Stimulated activated CD8-positive, alpha-beta memory T cell treated with anti-CD3 and anti-CD28 coated beads, Interleukin-4, amount 100 ng/mL, for 24 hours (primary cell): Measurements from ENCODE around the gene CD7.

ENCODE experiments used
- DNase-seq: peaks from one replicate; pipeline ENCODE4 v3.0.0-alpha.2; 2020; ENCODE audit warnings: low read depth

CD7 gene

DNA sequence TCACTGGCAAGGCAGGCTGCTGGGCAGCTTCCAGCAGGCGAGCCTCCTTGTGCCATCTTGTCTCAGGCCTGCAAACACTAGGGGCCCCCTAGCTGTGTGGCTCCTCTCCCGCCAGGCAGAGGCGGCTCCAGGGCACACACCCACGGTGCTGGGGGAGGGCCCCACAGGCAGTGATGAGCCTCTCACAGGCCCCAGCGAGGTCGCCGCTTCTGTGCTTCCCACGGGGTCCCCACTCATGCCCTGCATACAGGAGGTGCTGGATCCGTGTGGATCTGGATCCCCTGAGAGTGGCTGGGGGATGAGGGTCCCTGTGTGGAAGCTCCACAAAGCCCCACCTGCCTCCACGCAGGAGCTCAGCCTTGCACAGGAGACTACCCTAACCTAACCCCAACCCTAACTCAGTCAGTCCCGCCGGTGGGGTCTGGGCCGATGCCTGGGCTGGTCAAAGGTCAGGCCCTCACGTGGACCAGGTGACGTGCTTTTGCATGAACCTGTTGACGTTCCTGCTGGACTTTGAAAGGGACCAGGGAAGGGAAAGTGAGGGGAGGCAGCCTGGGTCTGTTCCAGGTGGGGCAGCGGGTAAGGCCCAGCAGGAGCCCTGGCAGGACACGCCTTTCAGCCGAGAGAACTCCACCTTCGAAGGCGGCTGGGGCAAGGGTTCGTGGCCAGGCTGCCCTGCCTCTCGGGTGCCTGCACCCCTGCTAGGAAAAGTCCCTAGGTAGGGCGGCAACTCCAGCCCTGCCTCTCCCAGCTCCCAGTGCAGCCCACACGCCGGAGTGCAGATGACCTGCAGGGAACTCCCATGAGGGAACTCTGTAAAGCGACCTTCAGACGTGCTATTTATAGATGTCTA, 11.0 kb upstream of the CD7 start:
- DNase-seq: no peak

DNA sequence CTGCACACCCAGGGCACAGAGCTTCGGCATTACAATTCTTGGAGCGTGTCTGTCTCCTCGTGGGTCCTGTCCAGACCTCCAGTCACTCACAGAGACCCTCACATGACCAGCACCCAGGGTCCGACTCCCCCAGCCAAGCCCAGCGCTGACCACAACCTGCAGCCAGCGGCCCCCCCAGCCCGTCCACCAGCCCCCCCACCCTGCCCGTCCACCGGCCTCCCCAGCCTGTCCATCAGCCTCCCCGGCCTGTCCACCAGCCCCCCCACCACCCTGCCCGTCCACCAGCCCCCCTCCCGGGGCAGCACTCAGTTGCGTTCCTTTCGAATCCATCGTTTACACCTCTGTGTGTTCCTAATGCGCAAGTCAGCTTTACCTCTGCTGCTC, 10.3 kb upstream of the CD7 start:
- DNase-seq: no peak

DNA sequence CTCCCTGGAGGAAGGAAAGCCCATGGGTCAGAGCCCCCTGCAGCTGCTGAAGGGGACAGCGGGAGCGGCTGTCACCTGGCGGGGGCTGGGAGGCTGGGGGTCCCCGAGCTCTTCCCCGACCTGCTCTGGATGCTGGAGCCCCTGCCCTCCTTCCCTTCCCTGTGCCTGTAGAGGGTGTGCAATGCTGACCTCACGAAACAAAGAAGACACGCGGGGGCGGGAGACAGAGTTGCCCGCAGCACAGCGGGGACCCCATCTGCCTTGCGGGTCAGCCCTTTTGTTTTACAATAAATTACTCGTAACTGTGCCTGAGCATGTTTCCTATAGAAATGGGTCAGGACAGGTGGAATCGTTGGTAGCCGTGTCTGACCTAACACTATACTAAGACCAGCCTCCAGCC, 9.9 kb upstream of the CD7 start:
- no peak for DNase-seq

DNA sequence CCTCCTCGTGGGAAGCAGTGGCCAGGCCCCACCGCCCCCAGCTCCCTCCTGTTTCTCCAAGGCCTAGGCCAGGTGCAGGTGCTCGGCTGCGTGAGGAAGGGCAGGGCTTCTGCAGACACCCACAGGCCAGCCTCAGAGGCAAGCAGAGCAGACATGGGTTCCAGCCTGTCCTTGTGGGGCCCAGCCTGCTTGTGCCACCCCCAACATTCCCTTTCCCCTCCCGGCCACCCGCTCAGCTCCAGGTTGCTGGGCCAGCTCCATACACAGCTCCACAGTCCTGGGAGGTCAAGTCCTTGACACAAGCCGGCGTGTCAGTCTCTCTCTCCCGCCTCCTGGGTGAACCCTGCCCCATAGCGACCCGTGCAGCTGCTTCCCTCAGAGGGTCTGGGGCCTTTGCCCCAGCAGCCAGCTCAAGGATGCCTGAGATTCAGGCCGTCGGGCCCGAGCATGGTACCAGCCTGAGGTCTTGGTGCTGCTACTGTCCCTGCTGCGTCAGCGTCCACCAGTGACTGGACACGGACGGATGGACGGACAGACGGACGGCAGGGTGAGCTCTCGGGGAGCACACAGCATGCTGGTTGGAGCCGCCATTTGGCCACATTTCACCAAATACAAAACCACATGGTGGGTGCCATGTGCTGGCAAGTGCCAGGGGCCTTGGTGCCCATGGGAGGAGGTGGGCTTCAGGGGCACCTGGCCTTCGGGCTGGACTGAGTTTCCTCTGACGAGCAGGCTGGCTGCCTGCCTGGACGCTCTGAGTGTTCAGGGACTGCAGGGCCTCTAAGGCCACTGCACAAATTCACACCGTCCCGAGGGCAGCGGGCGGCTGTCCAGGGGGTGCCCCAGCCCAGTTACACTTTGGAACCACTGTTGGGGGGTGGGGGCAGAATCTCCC, 8.1 kb upstream of the CD7 start:
- DNase-seq: no peak

DNA sequence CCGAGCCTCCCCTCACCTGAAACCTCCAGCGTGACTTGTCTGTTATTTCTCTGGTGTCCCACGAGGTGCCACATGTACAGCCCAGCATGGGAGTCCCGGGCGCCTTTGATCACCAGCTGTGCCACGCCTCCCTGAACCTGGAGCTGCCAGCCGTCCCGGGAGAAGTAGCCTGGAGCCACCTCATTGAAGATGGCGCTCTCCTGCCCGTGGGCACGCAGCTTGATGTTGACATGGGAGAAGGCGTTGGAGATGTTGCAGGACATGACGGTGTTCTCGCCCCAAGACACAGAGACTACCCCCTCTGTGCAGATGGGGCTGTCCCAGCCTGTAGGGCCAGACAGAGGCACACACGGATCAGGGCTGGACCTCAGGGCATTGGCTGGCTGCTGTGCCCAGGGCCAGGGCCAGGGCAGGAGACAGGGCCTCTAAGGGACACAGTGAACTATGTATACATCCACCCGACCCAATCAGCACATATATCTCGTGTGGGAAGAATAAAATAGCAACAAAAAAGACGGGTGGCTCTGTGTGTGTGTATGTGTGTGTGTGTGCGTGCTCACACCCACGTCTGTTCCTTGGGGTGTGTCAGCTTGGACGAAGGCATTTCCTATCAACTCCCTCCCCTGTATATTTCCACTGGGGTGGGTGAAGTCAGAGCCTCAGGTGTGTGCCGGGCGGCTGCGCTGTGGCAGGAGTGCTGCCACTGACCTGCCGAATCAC, 7.3 kb upstream of the CD7 start:
- DNase-seq: no peak

DNA sequence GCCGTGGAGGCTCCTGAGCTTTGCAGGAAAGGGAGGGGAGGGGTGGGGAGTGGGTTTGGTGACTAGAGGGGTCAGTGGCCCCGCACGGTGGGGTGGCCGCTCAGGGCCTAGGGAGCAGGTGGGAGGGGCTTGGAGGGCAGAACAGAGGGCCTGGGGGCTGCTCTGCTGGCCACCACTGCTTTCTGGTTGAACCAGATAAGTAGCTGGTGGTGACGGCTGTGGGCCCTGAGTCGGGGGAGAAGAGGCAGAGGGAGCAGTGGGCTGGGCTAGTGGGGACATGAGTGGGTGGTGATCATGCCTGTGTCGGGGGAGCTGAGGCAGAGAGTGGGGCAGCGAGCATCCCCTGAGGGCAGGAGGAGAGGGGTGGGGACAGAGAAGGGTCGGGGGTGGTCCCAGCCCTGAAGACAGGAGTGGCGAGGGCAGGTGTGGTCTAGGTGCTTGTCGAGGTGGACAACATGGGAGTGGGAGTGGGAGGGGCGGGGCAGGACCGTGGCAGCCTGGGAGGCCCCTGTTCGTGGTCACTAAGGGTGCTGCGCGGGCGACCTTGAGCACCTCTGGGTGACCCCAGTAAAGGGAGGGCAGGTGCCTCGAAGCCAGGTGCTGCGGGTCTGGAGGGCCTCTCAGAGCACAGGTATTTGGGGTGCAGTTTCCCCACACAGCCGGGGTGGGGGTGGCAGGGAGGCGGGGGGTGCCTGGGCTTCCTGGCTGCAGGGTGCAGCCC, 6.3 kb upstream of the CD7 start:
- DNase-seq: no peak

DNA sequence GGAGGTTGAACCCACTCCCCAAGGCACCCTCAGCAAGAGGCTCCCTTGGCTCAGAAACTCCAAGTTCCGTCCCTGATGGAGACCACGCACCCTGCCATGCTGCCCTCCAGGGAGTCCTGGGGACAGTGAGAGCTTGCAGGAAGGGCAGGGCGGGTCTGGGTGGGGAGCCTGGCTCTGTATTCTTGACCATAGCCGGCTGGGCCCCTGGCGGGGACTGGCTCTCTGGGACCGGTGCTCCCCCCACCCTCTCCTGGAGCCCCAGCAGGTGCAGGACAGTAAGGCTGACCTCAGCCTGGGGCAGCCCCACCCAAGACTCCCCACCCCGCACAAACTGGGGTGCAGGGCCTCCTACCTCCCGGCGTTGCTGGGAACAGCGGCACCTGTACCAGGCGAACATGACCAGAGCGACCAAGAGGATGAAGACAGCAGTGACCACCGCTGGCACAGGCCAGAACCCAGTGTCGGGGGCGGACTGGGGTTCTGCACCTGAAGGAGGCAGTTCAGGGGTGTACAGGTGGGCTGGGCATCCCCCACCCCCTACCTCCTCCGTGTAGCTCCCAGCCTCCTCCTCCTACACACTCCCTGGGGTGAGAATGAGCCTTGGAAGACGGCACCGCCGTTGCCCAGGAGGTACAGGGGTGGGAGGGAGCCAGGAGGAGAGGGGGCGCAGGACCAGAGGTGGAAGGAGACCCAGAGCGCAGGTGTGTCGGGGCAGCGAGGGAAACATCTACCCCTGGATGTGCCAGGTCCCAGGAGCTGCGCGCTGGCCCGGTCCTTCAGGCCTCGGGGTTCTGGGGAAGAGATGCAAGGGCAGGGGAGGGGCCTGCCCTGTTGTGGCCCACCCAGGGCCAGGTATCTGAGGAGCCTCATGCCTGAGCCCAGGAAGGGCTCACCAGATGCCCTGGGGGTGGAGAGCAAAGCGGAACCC, 5.4 kb upstream of the CD7 start:
- no peak for DNase-seq

DNA sequence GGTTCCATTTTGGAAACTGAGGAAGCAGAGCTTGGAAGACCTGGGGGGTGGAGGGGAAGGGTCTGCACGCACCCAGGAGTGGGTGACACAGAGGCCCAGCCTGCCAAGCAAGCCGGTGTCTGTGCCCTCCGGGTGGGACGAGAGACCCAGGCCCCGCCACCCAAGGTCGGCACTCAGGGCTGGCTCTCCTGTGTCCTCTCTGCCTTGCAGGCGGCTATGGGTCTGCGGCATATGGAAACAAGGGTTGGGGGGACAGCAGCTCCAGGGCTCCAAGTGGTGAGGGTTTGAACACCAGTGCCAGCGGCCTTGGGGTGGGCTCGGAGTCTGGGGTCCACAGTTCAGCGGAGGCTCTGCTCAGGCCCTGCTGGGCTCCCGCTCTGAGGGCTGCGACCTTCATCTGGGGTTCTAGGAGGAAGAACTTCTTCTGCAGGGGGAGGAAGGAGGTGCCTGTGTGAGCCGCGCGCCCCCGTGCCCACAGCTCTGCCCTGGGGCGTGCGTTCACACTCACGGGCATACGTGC, 4.6 kb upstream of the CD7 start:
- DNase-seq: no peak

DNA sequence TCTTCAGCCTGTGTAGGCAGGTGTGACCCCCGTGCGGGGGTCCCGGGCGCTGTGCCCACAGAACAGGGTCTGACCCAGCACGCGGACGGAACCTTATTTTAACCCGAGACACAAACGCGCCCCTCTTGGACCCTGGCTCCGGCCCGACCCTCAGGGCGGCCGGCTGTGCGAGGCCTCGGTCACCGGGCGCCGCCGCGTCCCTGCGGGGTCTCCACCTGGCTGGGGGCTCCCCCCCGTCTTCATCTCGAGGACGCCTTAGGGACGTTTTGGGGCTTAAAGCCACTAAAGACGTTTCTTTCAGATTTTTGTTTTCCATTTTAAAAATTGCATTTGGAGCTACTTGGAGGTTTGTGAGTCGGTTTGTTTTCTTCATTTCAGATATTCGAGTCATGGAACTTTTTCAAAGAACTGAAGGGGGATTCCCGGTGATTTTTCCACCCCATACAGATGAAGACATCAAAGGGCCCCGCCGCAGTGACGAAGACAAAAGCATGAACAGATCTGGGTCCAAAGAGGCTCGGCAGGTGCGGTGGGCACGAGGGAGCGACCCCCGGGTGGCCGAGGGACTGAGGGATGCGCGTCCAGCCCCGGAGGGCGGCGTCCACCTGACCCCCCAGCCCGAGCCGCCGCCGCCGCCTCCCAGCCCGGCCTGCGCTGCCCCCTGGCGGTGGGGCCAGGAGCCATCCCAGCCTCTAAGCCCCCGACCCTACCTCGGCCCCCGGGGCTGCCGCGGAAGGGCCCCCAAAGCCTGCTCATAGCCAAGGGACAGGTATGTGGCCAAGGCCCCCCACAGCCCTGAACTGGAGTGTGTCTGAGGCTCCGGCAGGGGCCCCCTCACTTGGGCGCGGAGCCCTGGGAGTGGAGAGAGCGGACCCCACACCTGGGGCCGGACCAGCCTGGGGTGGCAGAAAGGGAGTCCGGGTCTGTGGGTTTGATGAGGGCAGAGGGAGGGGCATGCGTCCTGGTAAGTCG, 3.8 kb upstream of the CD7 start:
- peak; percentile 57 for DNase-seq

DNA sequence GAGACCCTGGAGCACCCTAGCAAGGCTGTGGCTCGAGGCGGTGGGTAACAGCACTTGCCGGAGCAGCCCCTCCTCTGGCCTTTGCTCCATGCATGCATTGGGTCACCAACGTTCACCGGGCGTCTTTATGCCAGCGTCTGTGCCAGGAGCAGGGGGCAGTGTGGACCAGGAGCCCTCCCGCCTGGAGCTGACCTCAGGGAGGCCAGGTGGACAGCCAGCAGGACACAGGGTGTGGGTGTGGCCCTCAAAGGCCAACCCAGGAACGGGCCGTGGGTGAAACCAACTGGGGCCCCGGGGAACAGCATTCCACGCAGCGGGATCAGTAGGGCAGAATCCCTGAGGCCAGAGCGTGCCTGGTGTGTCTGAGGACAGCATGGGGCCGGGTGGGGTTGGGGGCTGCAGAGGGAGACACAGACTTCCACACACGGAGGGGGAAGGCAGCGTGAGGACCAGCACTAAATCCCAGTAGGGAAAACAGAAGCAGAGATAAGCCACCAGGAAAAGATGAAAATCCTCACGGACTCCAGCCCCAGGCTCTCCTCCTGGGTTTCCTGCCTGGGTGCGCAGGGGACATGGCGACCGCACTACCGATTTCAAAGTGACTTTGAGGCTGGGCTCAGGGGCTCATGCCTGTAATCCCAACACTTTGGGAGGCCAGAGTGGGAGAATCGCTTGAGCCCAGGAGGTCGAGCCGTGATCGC, 2.9 kb upstream of the CD7 start:
- no peak for DNase-seq

DNA sequence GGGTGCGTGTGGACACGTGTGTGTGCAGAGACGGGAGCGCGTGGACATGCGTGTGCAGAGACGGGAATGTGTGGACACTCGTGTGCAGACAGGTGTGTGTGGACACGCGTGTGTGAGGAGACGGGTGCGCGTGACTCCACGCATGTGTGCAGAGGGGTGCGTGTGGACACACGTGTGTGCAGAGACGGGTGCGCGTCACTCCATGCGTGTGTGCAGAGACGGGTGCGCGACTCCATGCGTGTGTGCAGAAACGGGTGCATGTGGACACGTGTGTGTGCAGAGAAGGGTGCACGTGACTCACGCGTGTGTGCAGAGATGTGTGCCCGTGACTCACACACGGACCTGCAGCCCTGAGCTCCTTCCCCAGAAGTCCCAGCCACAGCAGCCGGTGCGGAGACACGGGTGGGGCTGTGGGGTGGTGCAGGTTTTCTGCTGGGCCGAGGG, 2.2 kb upstream of the CD7 start:
- no peak for DNase-seq

DNA sequence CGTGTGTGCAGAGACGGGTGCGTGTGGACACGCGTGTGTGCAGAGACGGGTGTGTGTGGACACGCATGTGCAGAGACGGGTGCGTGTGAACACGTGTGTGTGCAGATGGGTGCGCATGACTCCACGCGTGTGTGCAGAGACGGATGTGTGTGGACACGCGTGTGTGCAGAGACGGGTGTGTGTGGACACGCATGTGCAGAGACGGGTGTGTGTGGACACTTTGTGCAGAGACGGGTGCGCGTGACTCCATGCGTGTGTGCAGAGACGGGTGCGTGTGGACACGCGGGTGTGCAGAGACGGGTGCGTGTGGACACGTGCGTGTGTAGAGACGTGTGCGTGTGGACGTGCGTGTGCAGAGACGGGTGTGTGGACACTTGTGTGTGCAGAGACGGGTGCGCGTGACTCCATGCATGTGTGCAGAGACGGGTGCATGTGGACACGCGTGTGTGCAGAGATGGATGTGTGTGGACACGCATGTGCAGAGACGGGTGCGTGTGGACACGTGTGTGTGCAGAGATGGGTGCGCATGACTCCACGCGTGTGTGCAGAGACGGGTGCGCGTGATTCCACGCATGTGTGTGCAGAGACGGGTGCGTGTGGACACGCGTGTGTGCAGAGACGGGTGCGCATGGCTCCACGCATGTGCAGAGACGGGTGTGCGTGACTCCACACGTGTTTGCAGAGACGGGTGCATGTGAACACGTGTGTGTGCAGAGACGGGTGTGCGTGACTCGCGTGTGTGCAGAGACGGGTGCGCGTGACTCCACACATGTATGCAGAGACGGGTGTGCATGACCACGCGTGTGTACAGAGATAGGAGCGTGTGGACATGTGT, 1.6 kb upstream of the CD7 start:
- DNase-seq: no peak

DNA sequence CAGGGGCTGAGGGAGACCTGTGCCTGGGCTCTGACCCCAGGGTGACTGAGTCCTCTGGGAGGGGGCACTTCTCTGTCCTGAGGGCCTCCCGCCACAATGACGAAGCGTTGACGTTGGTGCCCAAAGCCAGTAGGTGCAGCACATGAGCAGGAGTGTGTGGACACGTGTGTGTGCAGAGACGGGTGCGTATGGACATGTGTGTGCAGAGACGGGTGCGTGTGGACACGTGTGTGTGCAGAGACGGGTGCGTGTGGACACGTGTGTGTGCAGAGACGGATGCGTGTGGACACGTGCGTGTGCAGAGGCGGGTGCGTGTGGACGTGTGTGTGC, 726 bp upstream of the CD7 start:
- DNase-seq: no peak

DNA sequence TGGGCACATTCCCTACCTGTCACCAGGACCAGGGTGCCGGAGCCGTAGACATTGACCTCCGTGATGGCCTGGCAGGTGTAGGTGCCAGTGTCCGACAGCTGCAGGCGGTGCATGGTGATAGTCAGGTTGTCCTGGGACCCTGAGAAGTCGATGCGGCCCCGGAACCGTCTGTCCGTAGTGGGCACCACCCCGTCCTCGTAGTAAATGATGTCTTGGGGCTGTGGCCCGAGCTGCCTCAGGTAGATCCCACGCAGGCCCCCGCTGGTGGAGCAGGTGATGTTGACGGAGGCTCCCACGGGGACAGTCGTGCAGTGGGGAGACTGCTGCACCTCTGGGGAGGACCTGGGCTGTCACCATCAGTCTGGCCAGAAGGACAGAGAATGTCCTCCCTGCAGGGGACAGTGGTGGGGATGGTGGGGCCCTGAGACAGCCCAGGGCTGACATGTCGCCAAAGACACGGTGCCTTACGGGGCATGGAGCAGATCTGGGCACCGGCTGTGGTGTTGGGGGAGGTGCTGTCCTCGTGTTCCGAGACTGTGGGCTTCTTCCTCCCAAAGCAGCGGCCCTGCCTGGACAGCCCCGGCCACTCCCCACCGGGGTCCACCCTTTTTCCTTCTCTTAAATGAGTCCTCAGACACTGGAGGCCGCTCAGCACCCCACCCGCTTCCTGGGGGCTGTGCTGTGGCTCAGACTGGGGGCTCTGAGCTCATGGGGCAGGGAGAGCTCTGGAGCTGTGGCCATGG, 586 bp downstream of the CD7 start:
- no peak for DNase-seq

DNA sequence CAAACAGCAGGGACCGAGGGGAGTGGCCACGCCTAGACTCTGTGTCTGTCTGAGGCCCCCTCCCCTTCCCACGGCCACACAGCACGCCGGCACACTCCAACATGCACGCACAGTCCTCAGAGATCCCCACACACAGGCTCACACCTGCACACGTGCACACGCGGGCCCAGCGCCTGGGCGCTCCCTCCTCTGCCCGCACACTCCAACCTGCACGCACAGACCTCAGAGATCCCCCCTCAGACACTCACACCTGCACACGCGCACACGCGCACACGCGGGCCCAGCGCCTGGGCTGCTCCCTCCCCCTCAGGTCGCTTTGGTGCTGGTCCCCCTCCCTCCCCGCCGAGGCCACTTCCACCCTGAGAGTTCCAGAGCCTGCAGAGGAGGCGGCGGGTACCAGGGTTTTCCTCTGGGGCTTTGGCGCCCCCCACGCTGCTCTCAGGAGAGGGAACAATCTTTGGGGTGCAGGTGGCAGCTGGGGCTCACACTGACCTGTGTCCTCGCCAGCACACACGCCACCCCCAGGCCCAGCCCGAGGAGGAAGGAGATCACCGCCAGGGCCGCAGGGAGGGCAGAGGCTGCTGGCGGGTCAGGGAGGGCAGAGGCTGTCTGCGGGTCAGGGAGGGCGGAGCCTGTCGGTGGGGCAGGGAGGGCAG, 1.6 kb downstream of the CD7 start:
- no peak for DNase-seq

DNA sequence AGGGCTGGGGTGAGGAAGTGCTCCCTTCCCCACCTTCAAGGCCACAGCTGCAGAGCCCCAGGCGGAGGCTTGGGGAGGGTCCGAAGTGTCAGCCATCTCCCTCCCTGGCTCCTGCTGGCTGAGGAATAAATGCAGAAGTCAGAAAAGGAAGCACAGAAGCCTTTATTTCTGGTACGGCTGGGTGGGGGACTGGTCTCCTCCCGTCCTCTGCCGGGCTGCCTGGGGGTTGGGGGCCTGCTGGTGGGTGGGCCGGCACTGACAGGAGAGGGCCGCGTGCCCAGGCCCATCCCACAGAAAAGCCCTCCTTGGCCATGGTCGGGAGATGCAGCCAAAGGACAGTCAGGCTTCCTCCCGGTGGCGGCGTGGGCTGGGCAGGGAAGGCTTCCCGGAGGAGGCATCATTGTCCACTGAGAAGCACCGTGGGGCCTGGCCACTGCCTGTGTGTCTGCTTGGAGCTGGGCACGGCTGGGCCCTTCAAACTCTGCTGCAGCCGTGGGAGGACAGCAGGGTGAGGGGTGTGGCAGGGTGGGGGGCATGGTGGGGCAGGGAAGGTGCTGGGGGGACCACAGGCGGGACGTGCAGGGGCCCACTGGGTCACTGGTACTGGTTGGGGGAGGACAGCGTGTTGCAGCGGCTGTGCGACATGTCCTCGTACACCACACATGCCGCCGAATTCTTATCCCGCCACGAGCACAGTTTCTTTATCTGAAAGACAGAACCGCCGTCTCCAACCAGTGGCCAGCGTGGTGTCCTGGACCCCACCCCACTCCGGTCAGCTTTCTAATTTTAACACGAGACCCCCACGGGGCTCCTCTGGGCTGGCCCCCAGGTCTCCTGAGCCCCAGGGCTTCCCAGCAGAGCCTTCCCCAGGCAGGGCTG, 2.4 kb downstream of the CD7 start:
- no peak for DNase-seq
